Astrocyte (in vitro differentiated cells and primary cell): ENCODE measurements around the gene FAM174B. TPM values are rescaled to one million over a fixed set of nuclear protein-coding genes. Genes with fewer than 3 reads are reported as not detected.

ENCODE experiments used
- DNase-seq: peaks from one replicate; pipeline ENCODE4 v3.0.0-alpha.2; 2010; ENCODE audit warnings: low read depth
- FAIRE-seq: peaks from 2 replicates; lab custom pipeline; 2011; peaks lifted over from hg19 to GRCh38; lab: Jason Lieb, UNC
- H2AFZ ChIP-seq: 2 replicates; pipeline ENCODE4 v1.6.0; 2012; ENCODE audit warnings: low read depth, low read length, inconsistent platforms
- H3K27ac ChIP-seq: 2 replicates; pipeline ENCODE4 v1.5.1; 2011; ENCODE audit warnings: low read depth, low read length, inconsistent platforms
- H3K27me3 ChIP-seq: 2 replicates; pipeline ENCODE4 v1.6.0; 2011; ENCODE audit warnings: low read length, inconsistent platforms; ENCODE audit not compliant: insufficient read depth
- H3K36me3 ChIP-seq: 2 replicates; pipeline ENCODE4 v1.5.1; 2011; ENCODE audit warnings: low read length, inconsistent platforms; ENCODE audit not compliant: insufficient read depth
- H3K4me1 ChIP-seq: 2 replicates; pipeline ENCODE4 v1.5.1; 2011; ENCODE audit warnings: low read length, inconsistent platforms; ENCODE audit not compliant: insufficient read depth
- H3K4me2 ChIP-seq: 2 replicates; pipeline ENCODE4 v1.6.0; 2012; ENCODE audit warnings: low read length, inconsistent platforms
- H3K4me3 ChIP-seq: 2 replicates; pipeline ENCODE4 v1.5.1; 2011; ENCODE audit warnings: low read depth, mild to moderate bottlenecking, low read length, inconsistent platforms; ENCODE audit not compliant: insufficient read depth
- H3K79me2 ChIP-seq: 2 replicates; pipeline ENCODE4 v1.6.0; 2012; ENCODE audit warnings: mild to moderate bottlenecking, low read length, inconsistent platforms; ENCODE audit not compliant: insufficient read depth
- H3K9ac ChIP-seq: 2 replicates; pipeline ENCODE4 v1.6.0; 2012; ENCODE audit warnings: mild to moderate bottlenecking, low read length, inconsistent platforms
- H3K9me3 ChIP-seq: 2 replicates; pipeline ENCODE4 v1.5.1; 2012; ENCODE audit warnings: low read depth, mild to moderate bottlenecking, low read length, inconsistent platforms; ENCODE audit not compliant: insufficient read depth
- H4K20me1 ChIP-seq: 2 replicates; pipeline ENCODE4 v1.6.0; 2012; ENCODE audit warnings: low read length, inconsistent platforms; ENCODE audit not compliant: insufficient read depth
- H3K27ac Mint-ChIP-seq: one replicate; pipeline ENCODE4 v1.8.0; 2021; ENCODE audit warnings: mild to moderate bottlenecking, mixed read lengths; ENCODE audit not compliant: unreplicated experiment
- H3K27me3 Mint-ChIP-seq: one replicate; pipeline ENCODE4 v1.8.0; 2021; ENCODE audit warnings: low read depth, mixed read lengths; ENCODE audit not compliant: unreplicated experiment
- H3K36me3 Mint-ChIP-seq: one replicate; pipeline ENCODE4 v1.8.0; 2021; ENCODE audit warnings: low read depth, mixed read lengths; ENCODE audit not compliant: unreplicated experiment
- H3K4me1 Mint-ChIP-seq: one replicate; pipeline ENCODE4 v1.8.0; 2021; ENCODE audit warnings: low read depth, mixed read lengths; ENCODE audit not compliant: unreplicated experiment
- H3K4me3 Mint-ChIP-seq: one replicate; pipeline ENCODE4 v1.8.0; 2021; ENCODE audit warnings: mild to moderate bottlenecking, moderate library complexity, mixed read lengths; ENCODE audit not compliant: unreplicated experiment
- H3K9me3 Mint-ChIP-seq: one replicate; pipeline ENCODE4 v1.8.0; 2021; ENCODE audit warnings: mild to moderate bottlenecking, mixed read lengths; ENCODE audit not compliant: unreplicated experiment
- CTCF ChIP-seq: IDR thresholded peaks from 2 replicates; pipeline ENCODE4 v1.5.1; 2011; ENCODE audit warnings: low read depth, mild to moderate bottlenecking, inconsistent platforms, low read length, moderate library complexity; ENCODE audit not compliant: insufficient read depth
- EZH2 ChIP-seq: IDR thresholded peaks from 2 replicates; pipeline ENCODE4 v1.6.1; 2012; ENCODE audit warnings: mild to moderate bottlenecking, low read length, inconsistent platforms; ENCODE audit not compliant: insufficient read depth
- total RNA-seq: library from RNA; stranded (reverse); gene quantifications from 2 replicates; pipeline ENCODE4 v1.2.1, GENCODE V29; 2021

Gene FAM174B
- total RNA-seq, 1 donor from 2014 or later, result 11.2 TPM

GRCh38 chr15:92637626-92638025 lies 17.9 kb downstream of the FAM174B start:
- H3K27me3 ChIP-seq, result peaks cover 2% of the 10 kb centered on the region
- Mint-ChIP-seq H3K27ac (no peak overlapping the region), H3K4me1 (peaks cover 4% of the 10 kb centered on the region), H3K4me3 (no peak overlapping the region), H3K9me3 (peaks cover 11% of the 10 kb centered on the region), H3K36me3 (peaks cover 6% of the 10 kb centered on the region), H3K27me3 (no peaks in the 10 kb centered on the region)
- no peaks in the 10 kb centered on the region for H4K20me1 ChIP-seq
- H3K36me3 ChIP-seq, result no peaks in the 10 kb centered on the region
- no peak overlapping the region for H3K27ac ChIP-seq
- peaks cover 3% of the 10 kb centered on the region for H3K4me1 ChIP-seq
- H3K79me2 ChIP-seq, result no peaks in the 10 kb centered on the region
- H3K4me3 ChIP-seq, result no peak overlapping the region
- DNase-seq (no peak), FAIRE-seq (no peak)
- no peaks in the 10 kb centered on the region for H3K9me3 ChIP-seq
- H3K9ac ChIP-seq, result no peak overlapping the region
- H3K4me2 ChIP-seq, result no peak overlapping the region
- TF ChIP-seq CTCF (no peak), EZH2 (no peak)
- H2AFZ ChIP-seq, result no peak overlapping the region

- no peaks in the 10 kb centered on the region for H3K27me3 Mint-ChIP-seq
- Histone ChIP-seq H3K27ac (no peak overlapping the region), H2AFZ (no peak overlapping the region), H3K27me3 (peaks cover 2% of the 10 kb centered on the region), H3K4me3 (no peak overlapping the region), H3K9ac (no peak overlapping the region), H3K9me3 (no peaks in the 10 kb centered on the region), H3K4me2 (no peak overlapping the region), H3K4me1 (peaks cover 3% of the 10 kb centered on the region), H4K20me1 (no peaks in the 10 kb centered on the region), H3K79me2 (no peaks in the 10 kb centered on the region), H3K36me3 (no peaks in the 10 kb centered on the region)
- TF ChIP-seq EZH2 (no peak), CTCF (no peak)
- H3K4me1 Mint-ChIP-seq, result peaks cover 4% of the 10 kb centered on the region
- no peak overlapping the region for H3K27ac Mint-ChIP-seq
- FAIRE-seq, result no peak
- peaks cover 6% of the 10 kb centered on the region for H3K36me3 Mint-ChIP-seq
- H3K4me3 Mint-ChIP-seq, result no peak overlapping the region
- no peak for DNase-seq
- peaks cover 8% of the 10 kb centered on the region for H3K9me3 Mint-ChIP-seq
Observed at GRCh38 chr15:92636908-92637481, 18.6 kb downstream of the FAM174B start.

GRCh38 chr15:92636401-92636907 lies 19.1 kb downstream of the FAM174B start:
- TF ChIP-seq CTCF, result no peak
- TF ChIP-seq EZH2, result no peak
- H3K27ac Mint-ChIP-seq, result no peak overlapping the region
- no peak for FAIRE-seq

More at GRCh38 chr15:92636401-92636907, 19.1 kb downstream of the FAM174B start:
- no peaks in the 10 kb centered on the region for H4K20me1 ChIP-seq
- Mint-ChIP-seq H3K9me3 (peaks cover 5% of the 10 kb centered on the region), H3K4me1 (peaks cover 4% of the 10 kb centered on the region), H3K27me3 (no peaks in the 10 kb centered on the region), H3K4me3 (no peak overlapping the region), H3K36me3 (peaks cover 6% of the 10 kb centered on the region)
- no peak overlapping the region for H2AFZ ChIP-seq
- H3K79me2 ChIP-seq, result no peaks in the 10 kb centered on the region
- H3K4me2 ChIP-seq, result no peak overlapping the region
- H3K4me3 ChIP-seq, result no peak overlapping the region
- H3K36me3 ChIP-seq, result no peaks in the 10 kb centered on the region
- no peak for DNase-seq
- no peak overlapping the region for H3K9ac ChIP-seq
- H3K4me1 ChIP-seq, result peaks cover 3% of the 10 kb centered on the region
- H3K27ac ChIP-seq, result no peak overlapping the region
- peaks cover 2% of the 10 kb centered on the region for H3K27me3 ChIP-seq
- no peaks in the 10 kb centered on the region for H3K9me3 ChIP-seq
